A673 (cell line): ENCODE results near the gene MTHFD1L. TPM values are rescaled to one million over a fixed set of nuclear protein-coding genes. Genes with fewer than 3 reads are reported as not detected.
A peak's percentile ranks its signal among the peaks of the same experiment; 100 is the strongest.

Experiments used
- BruUV-seq: library from RNA; stranded (reverse); fragments of 400-500 nt; replicated peaks from 2 replicates; lab custom pipeline; 2021; lab: Mats Ljungman, UMichigan
- CTCF ChIA-PET: fragments of 300-600 bp; sonication (Branson Sonifier 250); formaldehyde crosslinking; loops from one replicate; lab custom pipeline; 2022; ENCODE audit warnings: antibody characterized with exemption; lab: Charles Lee
- POLR2A ChIA-PET: fragments of 300-600 bp; sonication (Branson Sonifier 250); formaldehyde crosslinking; loops from one replicate; lab custom pipeline; 2022; ENCODE audit warnings: antibody characterized with exemption; ENCODE audit not compliant: low non-redundant PET; lab: Charles Lee
- DNase-seq: peaks from one replicate; pipeline ENCODE4 v3.0.0-alpha.2; 2015; ENCODE audit warnings: low spot score
- H3K27ac ChIP-seq: fragments of 200-600 bp; sonication (generic); 2 replicates; pipeline ENCODE4 v1.5.1; 2016; ENCODE audit warnings: mixed run types, low read depth, mild to moderate bottlenecking, mixed read lengths, antibody characterized with exemption, low read length; ENCODE audit not compliant: poor library complexity, severe bottlenecking
- H3K27me3 ChIP-seq: fragments of 200-600 bp; sonication (generic); replicated peaks from 2 replicates; pipeline ENCODE4 v1.6.1; 2017; ENCODE audit warnings: mixed run types, low read depth, mild to moderate bottlenecking, mixed read lengths, antibody characterized with exemption, low read length; ENCODE audit not compliant: insufficient read depth, poor library complexity
- H3K36me3 ChIP-seq: fragments of 200-600 bp; sonication (generic); 2 replicates; pipeline ENCODE4 v1.6.1; 2016; ENCODE audit warnings: mixed run types, mild to moderate bottlenecking, mixed read lengths, antibody characterized with exemption, low read length; ENCODE audit not compliant: insufficient read depth, poor library complexity, severe bottlenecking
- H3K4me1 ChIP-seq: fragments of 200-600 bp; sonication (generic); 2 replicates; pipeline ENCODE4 v1.6.1; 2017; ENCODE audit warnings: mixed run types, mild to moderate bottlenecking, mixed read lengths, antibody characterized with exemption, low read length; ENCODE audit not compliant: insufficient read depth, poor library complexity, severe bottlenecking
- H3K4me3 ChIP-seq: fragments of 200-600 bp; sonication (generic); 2 replicates; pipeline ENCODE4 v1.5.1; 2016; ENCODE audit warnings: low read depth, mixed run types, mild to moderate bottlenecking, mixed read lengths, low read length; ENCODE audit not compliant: poor library complexity, severe bottlenecking
- H3K9me3 ChIP-seq: fragments of 200-600 bp; sonication (generic); 2 replicates; pipeline ENCODE4 v1.6.1; 2016; ENCODE audit warnings: mixed run types, low read depth, mild to moderate bottlenecking, mixed read lengths, antibody characterized with exemption, low read length; ENCODE audit not compliant: poor library complexity, severe bottlenecking
- EZH2 ChIP-seq: fragments of 200-600 bp; sonication (generic); IDR thresholded peaks from 2 replicates; pipeline ENCODE4 v1.6.1; 2017; ENCODE audit warnings: borderline replicate concordance, low read depth, mild to moderate bottlenecking, mixed read lengths, antibody characterized with exemption, low read length; ENCODE audit not compliant: poor library complexity, severe bottlenecking
- intact Hi-C: fragments of 100-400 bp; cut with micrococcal nuclease; formaldehyde crosslinking; loops from one replicate; pipeline ENCODE4 v1.10.0; 2022; ENCODE audit not compliant: unreplicated experiment
- total RNA-seq: library from RNA; stranded (reverse); gene quantifications from 2 replicates; pipeline ENCODE4 v1.2.3, GENCODE V29; 2021
- TF ChIP-seq, protein P1 (sequence below): fragments of 300-800, 200-600 bp; sonication (generic); conservative IDR thresholded peaks from 2 replicates; pipeline ENCODE4 v1.5.1; 2017; ENCODE audit warnings: low read depth, mild to moderate bottlenecking, antibody characterized with exemption, low read length, moderate library complexity, mixed read lengths

MTHFD1L gene
- total RNA-seq, 1 experiment from 2014 or later, result 78.7 TPM

DNA sequence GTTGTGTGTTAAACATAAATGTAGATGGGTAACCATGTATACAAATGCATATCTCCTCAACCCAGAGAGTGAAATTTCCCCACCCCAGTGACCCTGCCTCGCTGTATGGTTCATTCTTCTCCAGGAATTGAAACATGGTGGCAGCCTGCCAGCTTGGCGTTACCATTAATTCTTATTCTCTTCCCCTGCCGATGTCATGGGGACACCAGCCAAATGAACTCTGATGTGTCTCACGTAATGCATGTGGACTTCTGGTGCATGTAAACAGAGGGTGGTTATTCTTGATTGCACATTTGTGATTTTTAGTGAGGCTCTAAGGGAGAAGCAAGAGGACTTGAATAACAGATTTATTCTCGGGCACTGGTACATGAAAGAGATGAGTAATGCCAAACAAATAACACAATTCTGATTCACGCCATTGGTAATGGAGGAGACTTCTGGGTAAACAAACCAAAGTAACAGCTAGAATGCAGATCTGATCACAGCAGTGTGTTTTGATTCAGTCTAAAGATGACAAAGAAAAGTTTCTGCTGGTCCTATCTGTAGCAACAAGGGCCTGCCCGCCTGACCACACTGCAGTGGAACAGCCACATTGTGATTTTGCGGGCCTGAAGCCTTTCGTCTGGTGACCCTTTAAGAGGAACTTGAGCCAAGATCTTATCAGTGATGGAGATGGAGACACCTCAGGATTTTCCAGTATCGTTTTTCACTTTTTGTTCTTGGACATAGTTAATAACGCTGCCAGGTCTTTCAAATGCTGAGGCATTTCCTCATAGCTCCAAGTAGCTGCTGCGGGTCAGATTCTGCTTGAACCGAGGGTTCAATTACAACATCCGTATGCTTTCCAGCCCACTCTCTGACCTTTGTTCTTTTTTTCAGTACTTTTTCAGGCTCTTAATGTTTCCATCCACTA, 202.4 kb downstream of the MTHFD1L start:
- Histone ChIP-seq H3K27ac (no peak overlapping the region), H3K4me1 (no peaks in the 10 kb centered on the region), H3K27me3 (no peaks in the 10 kb centered on the region), H3K36me3 (no peaks in the 10 kb centered on the region), H3K9me3 (no peaks in the 10 kb centered on the region), H3K4me3 (no peak overlapping the region)
- TF ChIP-seq EZH2, result no peak
- TF ChIP-seq, protein P1, sequence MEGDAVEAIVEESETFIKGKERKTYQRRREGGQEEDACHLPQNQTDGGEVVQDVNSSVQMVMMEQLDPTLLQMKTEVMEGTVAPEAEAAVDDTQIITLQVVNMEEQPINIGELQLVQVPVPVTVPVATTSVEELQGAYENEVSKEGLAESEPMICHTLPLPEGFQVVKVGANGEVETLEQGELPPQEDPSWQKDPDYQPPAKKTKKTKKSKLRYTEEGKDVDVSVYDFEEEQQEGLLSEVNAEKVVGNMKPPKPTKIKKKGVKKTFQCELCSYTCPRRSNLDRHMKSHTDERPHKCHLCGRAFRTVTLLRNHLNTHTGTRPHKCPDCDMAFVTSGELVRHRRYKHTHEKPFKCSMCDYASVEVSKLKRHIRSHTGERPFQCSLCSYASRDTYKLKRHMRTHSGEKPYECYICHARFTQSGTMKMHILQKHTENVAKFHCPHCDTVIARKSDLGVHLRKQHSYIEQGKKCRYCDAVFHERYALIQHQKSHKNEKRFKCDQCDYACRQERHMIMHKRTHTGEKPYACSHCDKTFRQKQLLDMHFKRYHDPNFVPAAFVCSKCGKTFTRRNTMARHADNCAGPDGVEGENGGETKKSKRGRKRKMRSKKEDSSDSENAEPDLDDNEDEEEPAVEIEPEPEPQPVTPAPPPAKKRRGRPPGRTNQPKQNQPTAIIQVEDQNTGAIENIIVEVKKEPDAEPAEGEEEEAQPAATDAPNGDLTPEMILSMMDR, result no peak
- intact Hi-C loops, result no loop called here
- BruUV-seq, result no TSS peak
- POLR2A ChIA-PET, result no interaction called here
- CTCF ChIA-PET, result no interaction called here
- peak; percentile 25 for DNase-seq

DNA sequence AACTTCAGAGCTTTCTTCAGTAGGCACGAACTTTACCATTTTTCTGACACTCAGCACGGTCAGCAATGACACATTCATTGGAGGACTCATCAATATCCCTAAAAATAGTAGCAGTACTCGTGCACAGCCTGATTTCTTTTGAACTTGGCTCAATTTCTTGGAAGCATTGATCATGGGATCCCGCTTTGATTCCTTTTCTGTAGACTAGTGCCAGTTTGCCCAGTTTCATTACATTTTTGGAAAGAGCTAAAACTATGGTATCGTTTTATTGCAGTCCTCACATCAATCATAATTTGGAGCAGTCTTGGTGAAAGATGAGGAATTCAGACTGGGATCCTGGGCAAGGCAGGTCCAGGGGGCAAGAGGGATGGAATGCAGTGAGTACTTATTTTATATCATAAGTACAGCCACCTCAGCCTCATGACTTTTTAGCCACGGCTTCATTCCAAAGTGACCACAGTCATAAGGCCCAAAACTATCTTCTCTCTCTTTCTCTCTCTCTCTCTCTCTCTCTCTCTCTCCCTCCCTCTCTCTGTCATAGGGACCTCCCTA, 203.3 kb downstream of the MTHFD1L start:
- H3K27ac ChIP-seq, result no peak overlapping the region
- CTCF ChIA-PET, result no interaction called here
- no peak for DNase-seq
- no TSS peak for BruUV-seq
- H3K27me3 ChIP-seq, result no peaks in the 10 kb centered on the region
- H3K9me3 ChIP-seq, result no peaks in the 10 kb centered on the region
- TF ChIP-seq EZH2, result no peak
- TF ChIP-seq, protein P1, result no peak
- intact Hi-C loops, result no loop called here
- H3K4me1 ChIP-seq, result no peaks in the 10 kb centered on the region
- no peaks in the 10 kb centered on the region for H3K36me3 ChIP-seq
- no peak overlapping the region for H3K4me3 ChIP-seq
- POLR2A ChIA-PET, result no interaction called here

DNA sequence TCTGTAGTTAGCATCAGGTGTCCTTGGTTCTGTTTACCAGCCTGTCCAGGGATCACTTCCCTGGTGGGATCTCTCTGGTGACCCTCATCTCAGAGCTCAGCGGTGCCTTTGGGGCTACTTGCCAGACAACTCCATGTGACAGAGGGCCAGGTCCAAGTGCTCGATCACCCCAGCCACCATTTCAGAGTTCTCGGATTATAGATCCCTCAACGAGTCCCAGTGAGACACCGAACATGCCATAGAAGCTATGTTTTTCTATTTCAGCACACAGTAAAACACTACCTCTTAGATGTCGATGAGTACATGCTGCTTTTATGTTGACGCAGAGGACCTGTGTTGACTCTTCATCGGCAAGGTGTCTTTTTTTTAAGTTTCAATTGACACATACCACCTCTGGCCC, 204.1 kb downstream of the MTHFD1L start:
- H3K36me3 ChIP-seq, result no peaks in the 10 kb centered on the region
- H3K27ac ChIP-seq, result no peak overlapping the region
- peaks cover 2% of the 10 kb centered on the region for H3K9me3 ChIP-seq
- no peak for DNase-seq
- ChIA-PET POLR2A (no interaction called here), CTCF (no interaction called here)
- no peaks in the 10 kb centered on the region for H3K27me3 ChIP-seq
- intact Hi-C loops, result no loop called here
- H3K4me1 ChIP-seq, result no peaks in the 10 kb centered on the region
- BruUV-seq, result no TSS peak
- TF ChIP-seq EZH2, result no peak
- TF ChIP-seq, protein P1, result no peak
- no peak overlapping the region for H3K4me3 ChIP-seq
